GM12873 (cell line): ENCODE data around the gene USP15.

Source experiments
- CTCF ChIP-seq: IDR thresholded peaks from 2 replicates; pipeline ENCODE4 v1.5.1; 2012; ENCODE audit warnings: low read depth, mild to moderate bottlenecking, moderate library complexity, low read length, control low read depth; ENCODE audit not compliant: insufficient read depth; ENCODE audit errors: missing control alignments

Gene USP15

GRCh38 chr12:62401631-62402030 lies 141.4 kb downstream of the USP15 start:
- no peak for TF ChIP-seq CTCF

GRCh38 chr12:62403031-62403430 lies 142.8 kb downstream of the USP15 start:
- no peak for TF ChIP-seq CTCF

GRCh38 chr12:62407587-62407986 lies 147.4 kb downstream of the USP15 start:
- TF ChIP-seq CTCF: no peak

- no peak for TF ChIP-seq CTCF
Observed at GRCh38 chr12:62409068-62409467, 148.9 kb downstream of the USP15 start.

- no peak for TF ChIP-seq CTCF
Observed at GRCh38 chr12:62414180-62414579, 154.0 kb downstream of the USP15 start.

- TF ChIP-seq CTCF: no peak
Observed at GRCh38 chr12:62426089-62426488, 165.9 kb downstream of the USP15 start.

- TF ChIP-seq CTCF: no peak
Observed at GRCh38 chr12:62429457-62429856, 169.3 kb downstream of the USP15 start.

- TF ChIP-seq CTCF: no peak
Observed at GRCh38 chr12:62434494-62435302, 174.5 kb downstream of the USP15 start.
